HCT116 (cell line): ENCODE results near the gene MOV10L1. TPM values are rescaled to one million over a fixed set of nuclear protein-coding genes. Genes with fewer than 3 reads are reported as not detected.

Source experiments
- ATAC-seq: fragments of 200-7000 bp; cut with Tn5 transposase; 2 replicates; pipeline ENCODE4 v1.9.1; 2020; ENCODE audit warnings: mild to moderate bottlenecking, moderate library complexity
- BruUV-seq: library from RNA; stranded (reverse); fragments of 400-500 nt; replicated peaks from 2 replicates; lab custom pipeline; 2021; lab: Mats Ljungman, UMichigan
- CTCF ChIA-PET: fragments of 300-600 bp; sonication (Branson Sonifier 250); formaldehyde crosslinking; loops from one replicate; lab custom pipeline; 2021; ENCODE audit warnings: antibody characterized with exemption; lab: Charles Lee
- POLR2A ChIA-PET: fragments of 300-600, 350-600 bp; sonication (Branson Sonifier 250); formaldehyde crosslinking; loops from one replicate; lab custom pipeline; 2021; ENCODE audit warnings: antibody characterized with exemption; lab: Charles Lee
- RAD21 ChIA-PET, 2 experiments: fragments of 300-600 bp; sonication (Branson Sonifier 250); formaldehyde crosslinking; loops; one replicate each; lab custom pipeline; 2023; ENCODE audit warnings: low total read pairs in 2 of 2; ENCODE audit not compliant: uncharacterized antibody in 2 of 2, unreplicated experiment in 2 of 2, low non-redundant PET in 1 of 2; lab: Charles Lee
- DNase-seq: peaks from one replicate; pipeline ENCODE4 v3.0.0-alpha.2; 2010; ENCODE audit warnings: low read depth, low spot score
- H2AFZ ChIP-seq: fragments of 200-600 bp; shearing (Covaris generic), sonication (generic); 2 replicates; pipeline ENCODE4 v1.6.1; 2017; ENCODE audit warnings: low read depth, mixed run types, mixed read lengths, antibody characterized with exemption, low read length; ENCODE audit not compliant: poor library complexity, severe bottlenecking
- H3K27ac ChIP-seq: 2 replicates; pipeline ENCODE4 v1.5.1; 2012; ENCODE audit warnings: low read depth, low read length
- H3K27me3 ChIP-seq: fragments of 200-600 bp; sonication (generic); 2 replicates; pipeline ENCODE4 v1.6.1; 2016; ENCODE audit warnings: mixed run types, low read length, mixed read lengths; ENCODE audit not compliant: insufficient read depth
- H3K36me3 ChIP-seq, 2 experiments: fragments of 200-500 bp in 1 of 2; fragments of 200-600 bp in 1 of 2; sonication (Bioruptor generic) in 1 of 2; sonication (generic) in 1 of 2; 2 replicates each; pipeline versions ENCODE4 v1.5.1 to v1.6.1; 2014 to 2016; ENCODE audit warnings: low read length in 2 of 2, inconsistent platforms in 1 of 2, mixed read lengths in 1 of 2, mixed run types in 1 of 2; ENCODE audit not compliant: insufficient read depth in 2 of 2, control insufficient read depth in 1 of 2
- H3K4me1 ChIP-seq, 2 experiments: fragments of 200-600 bp in 1 of 2; sonication (generic) in 1 of 2; 2 replicates each; pipeline versions ENCODE4 v1.5.1 to v1.6.1; 2012 to 2017; ENCODE audit warnings: low read length in 2 of 2, inconsistent platforms in 1 of 2, mild to moderate bottlenecking in 1 of 2, mixed read lengths in 1 of 2, mixed run types in 1 of 2, moderate library complexity in 1 of 2; ENCODE audit not compliant: insufficient read depth in 2 of 2, control insufficient read depth in 1 of 2
- H3K4me2 ChIP-seq: fragments of 200-600 bp; sonication (generic); 2 replicates; pipeline ENCODE4 v1.6.1; 2017; ENCODE audit warnings: mixed run types, low read length, mixed read lengths
- H3K4me3 ChIP-seq, 2 experiments: fragments of 200-600 bp in 1 of 2; sonication (generic) in 1 of 2; replicated peaks in 1 of 2; 2 replicates each; pipeline ENCODE4 v1.5.1; 2011 to 2016; ENCODE audit warnings: low read length in 2 of 2, control low read depth in 1 of 2, low read depth in 1 of 2, mild to moderate bottlenecking in 1 of 2, mixed read lengths in 1 of 2, mixed run types in 1 of 2
- H3K79me2 ChIP-seq: fragments of 200-600 bp; sonication (generic); 2 replicates; pipeline ENCODE4 v1.6.1; 2017; ENCODE audit warnings: mild to moderate bottlenecking, mixed run types, low read length, moderate library complexity, mixed read lengths; ENCODE audit not compliant: insufficient read depth
- H3K9ac ChIP-seq: fragments of 200-600 bp; sonication (generic); 2 replicates; pipeline ENCODE4 v1.6.1; 2016; ENCODE audit warnings: low read length, mixed read lengths
- H3K9me2 ChIP-seq: fragments of 200-600 bp; sonication (generic), shearing (Covaris generic); 2 replicates; pipeline ENCODE4 v1.6.1; 2017; ENCODE audit warnings: mixed run types, mild to moderate bottlenecking, moderate library complexity; ENCODE audit not compliant: insufficient read depth
- H3K9me3 ChIP-seq, 2 experiments: fragments of 200-500 bp in 1 of 2; fragments of 200-600 bp in 1 of 2; sonication (Bioruptor generic) in 1 of 2; sonication (generic) in 1 of 2; 2 replicates each; pipeline ENCODE4 v1.6.1; 2014 to 2017; ENCODE audit warnings: low read length in 2 of 2, mixed read lengths in 2 of 2, inconsistent platforms in 1 of 2, low read depth in 1 of 2, mild to moderate bottlenecking in 1 of 2, mixed run types in 1 of 2, moderate library complexity in 1 of 2; ENCODE audit not compliant: control insufficient read depth in 1 of 2, insufficient read depth in 1 of 2
- H4K20me1 ChIP-seq: fragments of 200-600 bp; sonication (generic), shearing (Covaris generic); 2 replicates; pipeline ENCODE4 v1.6.1; 2017; ENCODE audit warnings: mixed run types, mild to moderate bottlenecking, moderate library complexity; ENCODE audit not compliant: insufficient read depth
- CBX3 ChIP-seq: IDR thresholded peaks from 2 replicates; pipeline ENCODE4 v1.6.1; 2012; ENCODE audit warnings: low read depth
- CEBPB ChIP-seq: IDR thresholded peaks from 2 replicates; pipeline ENCODE4 v1.6.1; 2012; ENCODE audit warnings: low read depth
- CTCF ChIP-seq, 3 experiments: fragments of 200-600 bp in 1 of 3; sonication (generic) in 1 of 3; IDR thresholded peaks in 2 of 3; conservative IDR thresholded peaks in 1 of 3; 2 replicates each; pipeline ENCODE4 v1.5.1; 2012 to 2017; ENCODE audit warnings: low read depth in 2 of 3, low read length in 2 of 3, antibody characterized with exemption in 1 of 3, borderline replicate concordance in 1 of 3, control low read depth in 1 of 3, mild to moderate bottlenecking in 1 of 3, mixed read lengths in 1 of 3, mixed run types in 1 of 3, moderate library complexity in 1 of 3; ENCODE audit not compliant: insufficient read depth in 1 of 3
- ELF1 ChIP-seq: IDR thresholded peaks from 2 replicates; pipeline ENCODE4 v1.6.1; 2012; ENCODE audit warnings: low read depth, borderline replicate concordance
- EZH2phosphoT487 ChIP-seq: fragments of 200-600 bp; IDR thresholded peaks from 2 replicates; pipeline ENCODE4 v1.6.1; 2018; ENCODE audit warnings: antibody characterized with exemption, borderline replicate concordance
- JUND ChIP-seq: IDR thresholded peaks from 2 replicates; pipeline ENCODE4 v1.6.1; 2012
- POLR2A ChIP-seq: IDR thresholded peaks from 2 replicates; pipeline ENCODE4 v1.7.0; 2011; ENCODE audit warnings: borderline replicate concordance; ENCODE audit not compliant: insufficient read depth, insufficient read length; ENCODE audit errors: extremely low read depth
- POLR2AphosphoS5 ChIP-seq: IDR thresholded peaks from 2 replicates; pipeline ENCODE4 v1.6.1; 2011; ENCODE audit warnings: mild to moderate bottlenecking, low read depth, low read length, moderate library complexity
- RAD21 ChIP-seq: IDR thresholded peaks from 2 replicates; pipeline ENCODE4 v1.6.1; 2012; ENCODE audit warnings: low read depth, mild to moderate bottlenecking
- REST ChIP-seq: IDR thresholded peaks from 2 replicates; pipeline ENCODE4 v1.6.1; 2012; ENCODE audit warnings: low read depth
- SIN3A ChIP-seq: IDR thresholded peaks from 2 replicates; pipeline ENCODE4 v1.6.1; 2012; ENCODE audit warnings: low read depth
- SP1 ChIP-seq: IDR thresholded peaks from 2 replicates; pipeline ENCODE4 v1.6.1; 2012; ENCODE audit warnings: low read depth
- SRF ChIP-seq: IDR thresholded peaks from 2 replicates; pipeline ENCODE4 v1.6.1; 2012; ENCODE audit warnings: low read depth
- TCF7L2 ChIP-seq: IDR thresholded peaks from 2 replicates; pipeline ENCODE4 v1.7.0; 2011; ENCODE audit warnings: borderline replicate concordance, inconsistent platforms; ENCODE audit not compliant: insufficient read depth, insufficient read length; ENCODE audit errors: extremely low read depth
- YY1 ChIP-seq: IDR thresholded peaks from 2 replicates; pipeline ENCODE4 v1.6.1; 2011; ENCODE audit warnings: low read length, low read depth, moderate library complexity, mild to moderate bottlenecking; ENCODE audit not compliant: insufficient replicate concordance; ENCODE audit errors: extremely low read depth
- ZFX ChIP-seq: fragments of 450-650 bp; IDR thresholded peaks from 2 replicates; pipeline ENCODE4 v1.6.1; 2017
- intact Hi-C: fragments of 100-400 bp; cut with micrococcal nuclease; formaldehyde crosslinking; loops from 2 replicates; pipeline ENCODE4 v1.10.0; 2022
- total RNA-seq: library from RNA; stranded (reverse); gene quantifications from one replicate; pipeline ENCODE4 v1.2.1, GENCODE V29; 2021; ENCODE audit not compliant: unreplicated experiment
- TF ChIP-seq, protein P1 (sequence below): IDR thresholded peaks from 2 replicates; pipeline ENCODE4 v1.6.1; 2012
- TF ChIP-seq, protein P2 (sequence below): IDR thresholded peaks from 2 replicates; pipeline ENCODE4 v1.6.1; 2011; ENCODE audit warnings: mild to moderate bottlenecking, low read length, moderate library complexity; ENCODE audit not compliant: insufficient replicate concordance; ENCODE audit errors: extremely low read depth
- TF ChIP-seq, protein P3 (sequence below): IDR thresholded peaks from 2 replicates; pipeline ENCODE4 v1.6.1; 2012

MOV10L1 gene
- total RNA-seq, 1 experiment from 2014 or later = not detected

GRCh38 chr22:50175921-50176849 is 86.4 kb downstream of the MOV10L1 start:
- H3K36me3 ChIP-seq = no peaks in the 10 kb centered on the region
- DNase-seq (no peak), ATAC-seq (no peak)
- no peaks in the 10 kb centered on the region for H3K9me3 ChIP-seq
- TF ChIP-seq ZFX = no peak
- no peak for TF ChIP-seq CBX3
- TF ChIP-seq SIN3A = no peak
- TF ChIP-seq JUND = no peak
- TF ChIP-seq YY1 = no peak
- TF ChIP-seq CEBPB = no peak
- TF ChIP-seq, protein P1, sequence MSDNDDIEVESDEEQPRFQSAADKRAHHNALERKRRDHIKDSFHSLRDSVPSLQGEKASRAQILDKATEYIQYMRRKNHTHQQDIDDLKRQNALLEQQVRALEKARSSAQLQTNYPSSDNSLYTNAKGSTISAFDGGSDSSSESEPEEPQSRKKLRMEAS = no peak
- no peak for TF ChIP-seq RAD21
- TF ChIP-seq POLR2A = no peak
- TF ChIP-seq, protein P2, sequence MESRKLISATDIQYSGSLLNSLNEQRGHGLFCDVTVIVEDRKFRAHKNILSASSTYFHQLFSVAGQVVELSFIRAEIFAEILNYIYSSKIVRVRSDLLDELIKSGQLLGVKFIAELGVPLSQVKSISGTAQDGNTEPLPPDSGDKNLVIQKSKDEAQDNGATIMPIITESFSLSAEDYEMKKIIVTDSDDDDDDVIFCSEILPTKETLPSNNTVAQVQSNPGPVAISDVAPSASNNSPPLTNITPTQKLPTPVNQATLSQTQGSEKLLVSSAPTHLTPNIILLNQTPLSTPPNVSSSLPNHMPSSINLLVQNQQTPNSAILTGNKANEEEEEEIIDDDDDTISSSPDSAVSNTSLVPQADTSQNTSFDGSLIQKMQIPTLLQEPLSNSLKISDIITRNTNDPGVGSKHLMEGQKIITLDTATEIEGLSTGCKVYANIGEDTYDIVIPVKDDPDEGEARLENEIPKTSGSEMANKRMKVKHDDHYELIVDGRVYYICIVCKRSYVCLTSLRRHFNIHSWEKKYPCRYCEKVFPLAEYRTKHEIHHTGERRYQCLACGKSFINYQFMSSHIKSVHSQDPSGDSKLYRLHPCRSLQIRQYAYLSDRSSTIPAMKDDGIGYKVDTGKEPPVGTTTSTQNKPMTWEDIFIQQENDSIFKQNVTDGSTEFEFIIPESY = no peak
- TF ChIP-seq CTCF (IDR thresholded peaks at IDR 0.05 in 2 of 3, conservative IDR thresholded peaks at IDR 0.05 in 1 of 3; ENCODE audit: borderline replicate concordance in 1 of 3, insufficient read depth in 1 of 3, low read depth in 2 of 3, low read length in 2 of 3) = no peak
- TF ChIP-seq EZH2phosphoT487 = no peak
- no peak for TF ChIP-seq ELF1
- no peak for TF ChIP-seq POLR2AphosphoS5
- TF ChIP-seq SP1 = no peak
- TF ChIP-seq SRF = no peak
- no peak for TF ChIP-seq REST
- TF ChIP-seq, protein P3, sequence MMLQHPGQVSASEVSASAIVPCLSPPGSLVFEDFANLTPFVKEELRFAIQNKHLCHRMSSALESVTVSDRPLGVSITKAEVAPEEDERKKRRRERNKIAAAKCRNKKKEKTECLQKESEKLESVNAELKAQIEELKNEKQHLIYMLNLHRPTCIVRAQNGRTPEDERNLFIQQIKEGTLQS = no peak
- TF ChIP-seq TCF7L2 = no peak
- no peak overlapping the region for H3K27ac ChIP-seq
- no peaks in the 10 kb centered on the region for H3K79me2 ChIP-seq
- no peaks in the 10 kb centered on the region for H3K4me1 ChIP-seq
- H2AFZ ChIP-seq = no peak overlapping the region
- H3K9me2 ChIP-seq = no peaks in the 10 kb centered on the region
- intact Hi-C loops = no loop called here
- no peaks in the 10 kb centered on the region for H4K20me1 ChIP-seq
- ChIA-PET POLR2A (no interaction called here), RAD21 (no interaction called here), CTCF (no interaction called here)
- H3K4me2 ChIP-seq = no peak overlapping the region
- no TSS peak for BruUV-seq
- H3K4me3 ChIP-seq = no peak overlapping the region
- H3K27me3 ChIP-seq = no peaks in the 10 kb centered on the region
- no peak overlapping the region for H3K9ac ChIP-seq
